Head of caudate nucleus (tissue), 42 donors: ENCODE measurements around the gene PKN1.

Experiments
- DNase-seq, 42 donors: peaks; one replicate each; pipeline versions ENCODE4 v3.0.0 to v3.0.0-alpha.2; 2020 to 2021; ENCODE audit warnings: mixed read lengths in 7 of 42
- intact Hi-C: fragments of 100-400 bp; cut with DNase I; formaldehyde crosslinking; loops from one replicate; pipeline ENCODE4 v1.15.0; 2022

PKN1 gene

GRCh38 chr19:14405380-14405757, 27.7 kb upstream of the PKN1 start:
- intact Hi-C loops, result loop anchor here (5.0 kb wide), 1 partner anchor 268 kb away; the partner anchor contains the start of gene ASF1B
- DNase-seq, result no peak

DNA sequence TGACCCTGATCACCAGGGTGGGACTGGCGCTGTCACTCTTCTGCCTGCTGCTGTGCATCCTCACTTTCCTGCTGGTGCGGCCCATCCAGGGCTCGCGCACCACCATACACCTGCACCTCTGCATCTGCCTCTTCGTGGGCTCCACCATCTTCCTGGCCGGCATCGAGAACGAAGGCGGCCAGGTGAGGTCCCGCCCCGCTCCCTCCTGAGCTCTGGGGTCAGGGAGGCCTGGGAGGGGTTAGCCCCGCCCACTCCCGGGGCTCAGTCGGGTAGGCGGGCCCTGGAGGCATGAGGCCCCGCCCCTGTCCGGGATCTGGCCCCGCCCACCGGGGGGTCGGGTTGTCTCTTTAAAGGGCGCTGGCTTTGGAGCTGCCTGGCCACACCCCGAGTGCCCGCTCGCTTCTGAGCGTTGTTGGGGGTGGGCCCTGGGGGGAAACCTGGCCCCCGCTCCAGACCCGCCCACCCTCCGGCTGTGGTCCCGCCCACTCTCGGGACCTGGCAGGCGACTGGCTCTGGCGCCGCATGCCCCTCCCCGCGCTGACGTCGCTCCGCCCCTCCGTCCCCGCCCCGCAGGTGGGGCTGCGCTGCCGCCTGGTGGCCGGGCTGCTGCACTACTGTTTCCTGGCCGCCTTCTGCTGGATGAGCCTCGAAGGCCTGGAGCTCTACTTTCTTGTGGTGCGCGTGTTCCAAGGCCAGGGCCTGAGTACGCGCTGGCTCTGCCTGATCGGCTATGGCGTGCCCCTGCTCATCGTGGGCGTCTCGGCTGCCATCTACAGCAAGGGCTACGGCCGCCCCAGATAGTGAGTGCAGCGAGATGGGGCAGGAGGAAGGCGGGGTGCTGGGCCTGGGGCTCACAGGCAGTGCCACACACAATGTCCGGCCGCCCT, 27.1 kb upstream of the PKN1 start:
- intact Hi-C loops, result loop anchor here (5.0 kb wide), 1 partner anchor 269 kb away; the partner anchor contains the start of gene ASF1B
- peak; percentile 75 to 96 (median 92) for DNase-seq

- DNase-seq, result no peak
- intact Hi-C loops, result loop anchor here (5.0 kb wide), 1 partner anchor 270 kb away; the partner anchor contains the start of gene ASF1B
Observed at GRCh38 chr19:14406645-14407401, 26.3 kb upstream of the PKN1 start.

DNA sequence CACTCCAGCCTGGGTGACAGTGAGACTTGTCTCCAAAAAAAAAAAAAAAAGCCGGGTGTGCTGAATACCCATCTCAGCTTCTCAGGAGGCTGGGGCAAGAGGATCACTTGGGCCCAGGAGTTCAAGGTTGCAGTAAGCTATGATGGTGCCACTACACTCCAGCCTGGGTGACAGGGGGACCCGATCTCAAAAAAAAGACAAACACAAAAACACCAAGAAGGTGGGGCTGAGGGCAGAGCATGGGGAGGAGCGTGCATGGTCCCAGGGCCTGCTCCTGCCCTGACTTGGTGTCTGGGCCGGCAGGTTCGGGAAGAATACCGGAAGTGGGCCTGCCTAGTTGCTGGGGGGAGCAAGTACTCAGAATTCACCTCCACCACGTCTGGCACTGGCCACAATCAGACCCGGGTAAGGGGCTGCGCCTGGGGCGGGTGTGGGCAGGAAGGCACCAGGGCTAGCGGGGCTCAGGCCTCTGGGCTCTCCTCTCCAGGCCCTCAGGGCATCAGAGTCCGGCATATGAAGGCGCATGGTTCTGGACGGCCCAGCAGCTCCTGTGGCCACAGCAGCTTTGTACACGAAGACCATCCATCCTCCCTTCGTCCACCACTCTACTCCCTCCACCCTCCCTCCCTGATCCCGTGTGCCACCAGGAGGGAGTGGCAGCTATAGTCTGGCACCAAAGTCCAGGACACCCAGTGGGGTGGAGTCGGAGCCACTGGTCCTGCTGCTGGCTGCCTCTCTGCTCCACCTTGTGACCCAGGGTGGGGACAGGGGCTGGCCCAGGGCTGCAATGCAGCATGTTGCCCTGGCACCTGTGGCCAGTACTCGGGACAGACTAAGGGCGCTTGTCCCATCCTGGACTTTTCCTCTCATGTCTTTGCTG, 25.3 kb upstream of the PKN1 start:
- DNase-seq, result no peak
- intact Hi-C loops, result loop anchor here (5.0 kb wide), 1 partner anchor 271 kb away; the partner anchor contains the start of gene ASF1B

DNA sequence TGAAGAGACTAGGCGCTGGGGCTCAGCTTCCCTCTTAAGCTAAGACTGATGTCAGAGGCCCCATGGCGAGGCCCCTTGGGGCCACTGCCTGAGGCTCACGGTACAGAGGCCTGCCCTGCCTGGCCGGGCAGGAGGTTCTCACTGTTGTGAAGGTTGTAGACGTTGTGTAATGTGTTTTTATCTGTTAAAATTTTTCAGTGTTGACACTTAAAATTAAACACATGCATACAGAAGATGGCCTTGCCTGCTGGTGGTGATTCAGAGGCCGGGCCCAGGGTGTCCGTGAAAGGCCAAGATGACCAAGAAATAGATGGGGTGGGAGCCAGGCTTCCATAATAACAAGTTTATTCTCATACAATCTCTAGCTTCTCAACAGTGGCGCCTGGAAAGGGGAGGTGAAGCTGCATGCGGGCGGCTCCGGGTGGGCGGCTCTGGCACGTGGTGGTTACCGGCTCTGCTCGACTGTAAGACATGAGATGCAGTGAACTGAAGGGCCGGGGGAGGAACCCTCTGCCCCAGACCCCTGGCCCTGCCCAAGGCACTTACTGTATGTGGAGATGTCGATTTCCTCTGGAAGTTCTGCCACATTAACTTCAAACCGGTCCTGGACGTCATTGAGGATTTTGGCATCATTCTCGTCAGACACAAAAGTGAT, 24.5 kb upstream of the PKN1 start:
- DNase-seq, result no peak
- intact Hi-C loops, result loop anchor here (5.0 kb wide), 1 partner anchor 271 kb away; the partner anchor contains the start of gene ASF1B

DNA sequence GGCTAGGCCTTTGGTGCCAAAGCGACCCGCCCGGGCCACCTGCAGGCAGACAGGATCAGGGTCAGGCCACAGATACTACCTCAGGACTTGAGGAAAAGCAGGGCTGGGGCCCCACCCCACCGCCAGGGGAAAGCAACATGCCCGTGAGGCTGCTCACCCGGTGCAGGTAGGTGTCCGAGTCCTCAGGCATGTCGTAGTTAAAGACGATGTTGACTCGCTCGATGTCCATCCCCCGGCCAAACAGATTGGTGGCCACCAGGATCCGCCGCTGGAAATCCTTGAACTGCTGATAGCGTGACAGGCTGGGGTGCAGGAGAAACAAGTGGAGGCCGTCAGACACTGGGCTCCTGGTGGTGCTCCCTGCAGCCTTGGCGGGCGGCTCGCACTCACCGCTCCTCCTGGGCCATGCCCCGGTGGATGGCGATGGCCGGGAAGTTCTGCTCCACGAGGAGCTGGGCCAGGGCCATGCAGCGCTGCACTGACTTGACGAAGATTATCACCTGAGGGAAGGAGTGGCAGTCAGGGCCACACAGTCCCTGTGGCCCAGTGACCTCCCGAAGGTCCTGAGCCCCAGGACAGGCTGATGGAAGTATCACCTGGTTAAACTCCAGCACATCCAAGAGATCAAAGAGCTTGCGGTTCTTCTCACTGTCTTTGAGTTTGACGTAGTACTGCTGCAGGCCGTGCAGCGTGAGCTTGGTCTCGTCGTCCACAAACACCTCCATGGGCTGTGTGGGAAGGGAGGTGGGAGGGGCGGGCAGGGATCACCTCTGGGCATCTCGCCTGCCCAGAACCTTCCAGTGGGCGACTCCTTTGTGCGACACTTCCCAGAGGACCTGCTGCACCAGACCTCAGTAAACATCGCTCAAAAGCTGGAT, 23.7 kb upstream of the PKN1 start:
- intact Hi-C loops, result loop anchor here (5.0 kb wide), 1 partner anchor 272 kb away; the partner anchor contains the start of gene ASF1B
- DNase-seq, result no peak

GRCh38 chr19:14410091-14411051, 22.7 kb upstream of the PKN1 start:
- no peak for DNase-seq
- intact Hi-C loops, result no loop called here

- intact Hi-C loops, result no loop called here
- DNase-seq, result no peak
Observed at GRCh38 chr19:14411161-14411937, 21.8 kb upstream of the PKN1 start.

- intact Hi-C loops, result no loop called here
- no peak for DNase-seq
Observed at GRCh38 chr19:14411938-14412245, 21.2 kb upstream of the PKN1 start.

GRCh38 chr19:14412324-14412995, 20.6 kb upstream of the PKN1 start:
- no peak for DNase-seq
- intact Hi-C loops, result no loop called here

DNA sequence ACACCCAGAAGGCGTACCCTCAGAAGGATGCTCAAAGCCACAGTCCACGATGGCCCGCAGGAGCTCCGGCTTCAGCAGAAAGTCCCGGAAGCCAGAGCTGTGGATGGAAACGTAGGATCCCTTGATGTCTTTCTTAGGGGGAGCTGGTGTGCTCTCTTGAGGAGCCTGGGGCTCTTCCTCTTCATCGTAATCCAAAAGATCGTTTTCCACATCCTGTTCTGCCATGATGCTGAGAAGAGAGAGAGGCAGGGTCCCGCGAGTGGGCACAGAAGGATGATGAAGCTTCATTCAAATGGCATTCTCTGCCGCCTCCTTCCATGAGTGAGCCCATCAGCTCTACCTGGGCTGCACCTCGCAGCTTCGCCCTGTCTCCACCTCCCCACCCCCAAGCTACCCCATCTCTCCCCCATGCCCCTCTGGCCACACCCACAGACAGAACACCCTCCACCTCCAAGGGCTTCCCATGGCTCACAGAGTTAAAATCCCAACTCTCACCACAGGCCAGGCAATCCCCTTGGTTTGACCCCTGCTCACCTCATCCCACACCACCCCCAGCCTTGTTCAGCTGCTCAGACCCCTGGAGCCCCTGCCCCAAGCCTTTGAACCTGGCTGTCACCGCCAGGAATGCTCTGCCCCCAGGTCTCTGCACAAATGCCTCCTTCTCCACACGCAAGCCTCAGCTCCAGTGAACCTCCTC, 20.0 kb upstream of the PKN1 start:
- intact Hi-C loops, result no loop called here
- DNase-seq, result no peak

- intact Hi-C loops, result no loop called here
Observed at GRCh38 chr19:14413693-14414181, 19.4 kb upstream of the PKN1 start.

DNA sequence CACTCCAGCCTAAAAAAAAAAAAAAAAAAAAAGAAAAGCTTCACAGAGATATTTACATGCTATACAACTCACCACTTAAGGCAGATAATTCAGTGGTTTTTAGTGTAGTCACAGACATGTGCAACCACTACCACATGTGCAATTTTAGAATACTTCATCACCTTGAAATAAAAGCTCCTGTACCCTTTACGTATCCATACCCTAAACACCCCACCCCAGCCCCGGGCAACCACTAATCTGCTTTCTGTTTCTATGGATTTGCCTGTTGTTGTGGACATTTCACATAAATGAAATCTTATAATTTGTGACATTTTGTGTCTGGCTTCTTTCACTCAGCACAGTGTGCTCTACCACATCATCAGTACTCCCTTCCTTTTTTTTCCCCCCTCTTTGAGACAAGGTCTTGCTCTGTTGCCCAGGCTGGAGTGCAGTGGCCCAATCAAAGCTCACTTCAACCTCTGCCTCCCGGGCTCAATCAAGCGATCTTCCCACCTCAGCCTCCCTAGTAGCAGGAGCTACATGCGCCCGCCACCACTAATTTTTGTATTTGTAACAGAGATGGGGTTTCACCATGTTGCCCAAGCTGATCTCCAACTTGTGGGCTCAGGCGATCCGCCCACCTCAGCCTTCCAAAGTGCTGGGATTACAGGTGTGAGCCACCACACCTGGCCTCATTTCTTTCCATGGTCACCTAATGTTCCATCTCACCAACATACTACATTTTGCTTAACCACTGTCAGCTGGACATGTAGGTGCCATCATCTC, 18.0 kb upstream of the PKN1 start:
- intact Hi-C loops, result no loop called here

More at GRCh38 chr19:14413693-14414181, 19.4 kb upstream of the PKN1 start:
- no peak for DNase-seq

GRCh38 chr19:14416817-14417231, 16.3 kb upstream of the PKN1 start:
- no peak for DNase-seq
- intact Hi-C loops, result no loop called here

More for the DNA sequence above, 18.0 kb upstream of the PKN1 start:
- DNase-seq, result no peak
